ENCODE measurements around the gene MCF2L.

MCF2L gene

DNA sequence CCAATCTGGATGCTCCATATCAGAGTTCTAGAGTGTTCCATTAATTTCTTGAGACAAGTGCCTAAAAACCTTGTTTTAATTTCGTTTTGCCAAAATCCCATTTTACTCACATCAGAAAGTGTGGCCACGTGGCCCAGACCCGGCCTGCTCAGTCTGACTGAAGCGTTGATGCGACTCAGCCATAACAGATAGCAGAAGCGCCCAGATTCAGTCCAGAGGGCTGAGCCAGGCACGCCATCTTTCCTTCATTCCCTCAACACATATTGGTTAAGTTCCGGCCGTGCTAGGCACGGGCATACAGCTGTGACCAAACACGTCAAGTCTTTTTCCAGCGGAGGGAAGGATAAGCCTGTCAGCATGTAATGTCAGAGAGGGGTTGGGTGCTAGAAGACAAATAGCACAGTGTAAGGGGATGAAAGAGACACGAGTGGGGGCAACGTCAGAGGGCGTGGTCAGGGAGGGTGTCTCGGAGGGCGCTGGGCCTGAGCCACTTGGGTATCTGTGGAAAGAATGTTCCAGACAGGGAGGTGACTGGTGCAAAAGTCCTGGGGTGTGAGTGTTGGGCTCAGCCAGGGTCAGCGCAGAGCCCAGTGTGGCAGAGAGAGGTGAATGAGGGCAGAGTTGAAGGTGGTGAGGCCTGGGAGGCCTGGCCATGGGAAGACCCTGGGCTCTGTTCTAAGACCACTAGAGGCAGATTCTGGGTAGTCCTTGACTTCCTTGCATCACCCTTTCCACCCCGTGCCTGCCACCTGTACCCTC is 156.7 kb downstream of the MCF2L start:
- DNase-seq (ENCODE audit: low read depth) = no peak

DNA sequence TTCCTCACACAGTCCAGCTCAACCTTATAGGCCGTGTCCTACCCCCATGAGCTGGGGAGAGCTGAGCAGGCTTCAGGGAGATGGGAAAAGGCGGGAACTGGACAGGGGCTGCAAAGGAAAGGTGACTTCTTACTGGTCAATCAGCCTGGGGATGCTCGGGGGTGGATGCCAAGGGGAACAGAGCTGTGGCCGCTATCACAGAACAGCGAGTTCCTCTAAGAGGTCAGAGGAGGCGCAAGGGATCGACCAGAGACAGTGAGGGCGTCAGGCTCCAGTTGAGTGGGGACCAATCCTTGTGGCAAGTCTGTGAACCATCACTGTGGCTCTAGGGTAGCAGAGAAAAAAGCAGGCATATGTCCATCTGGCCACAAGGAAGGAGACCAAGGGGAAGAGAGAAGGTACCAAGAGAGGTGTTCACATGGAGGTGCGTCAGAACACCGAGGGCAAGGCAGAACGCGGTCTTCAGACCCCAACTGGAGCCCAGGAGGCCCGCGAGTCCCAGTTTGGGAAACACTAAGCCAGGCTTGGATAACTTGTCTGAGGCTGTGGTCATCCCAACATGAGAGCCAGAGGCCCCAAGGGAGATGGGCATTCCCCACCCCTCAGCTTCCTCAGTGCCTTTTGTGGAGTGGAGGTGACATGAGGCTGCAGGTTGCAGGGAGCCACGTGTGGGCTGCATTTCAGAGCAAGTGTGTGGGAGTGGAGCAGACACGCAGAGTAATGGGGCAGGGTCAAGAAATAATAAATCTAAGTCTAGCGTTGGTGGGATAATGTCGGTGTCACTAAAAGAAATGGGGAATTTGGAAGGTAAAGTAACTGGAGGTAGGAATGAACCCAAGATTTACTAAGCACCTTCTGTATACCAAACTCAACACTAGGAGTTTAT is 157.5 kb downstream of the MCF2L start:
- no peak for DNase-seq (ENCODE audit: low read depth)

DNA sequence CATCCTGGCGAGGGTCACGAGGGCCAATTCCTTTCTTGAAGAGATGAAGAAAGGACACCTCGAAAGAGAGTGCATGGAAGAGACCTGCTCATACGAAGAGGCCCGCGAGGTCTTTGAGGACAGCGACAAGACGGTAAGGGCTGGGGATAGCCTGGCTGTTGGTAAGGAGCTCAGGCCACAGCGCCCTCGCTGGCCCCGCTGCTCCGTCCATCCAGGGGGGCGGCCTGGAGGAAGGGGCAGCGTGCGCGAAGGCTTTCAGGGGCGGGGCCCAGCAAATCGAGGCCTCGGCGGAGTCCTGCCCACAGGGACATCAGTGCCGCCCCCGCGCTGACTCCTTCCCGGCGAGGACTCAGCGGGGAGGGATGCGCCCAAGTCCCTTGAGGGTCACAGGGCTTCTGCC is 160.5 kb downstream of the MCF2L start:
- no peak for DNase-seq (ENCODE audit: low read depth)

DNA sequence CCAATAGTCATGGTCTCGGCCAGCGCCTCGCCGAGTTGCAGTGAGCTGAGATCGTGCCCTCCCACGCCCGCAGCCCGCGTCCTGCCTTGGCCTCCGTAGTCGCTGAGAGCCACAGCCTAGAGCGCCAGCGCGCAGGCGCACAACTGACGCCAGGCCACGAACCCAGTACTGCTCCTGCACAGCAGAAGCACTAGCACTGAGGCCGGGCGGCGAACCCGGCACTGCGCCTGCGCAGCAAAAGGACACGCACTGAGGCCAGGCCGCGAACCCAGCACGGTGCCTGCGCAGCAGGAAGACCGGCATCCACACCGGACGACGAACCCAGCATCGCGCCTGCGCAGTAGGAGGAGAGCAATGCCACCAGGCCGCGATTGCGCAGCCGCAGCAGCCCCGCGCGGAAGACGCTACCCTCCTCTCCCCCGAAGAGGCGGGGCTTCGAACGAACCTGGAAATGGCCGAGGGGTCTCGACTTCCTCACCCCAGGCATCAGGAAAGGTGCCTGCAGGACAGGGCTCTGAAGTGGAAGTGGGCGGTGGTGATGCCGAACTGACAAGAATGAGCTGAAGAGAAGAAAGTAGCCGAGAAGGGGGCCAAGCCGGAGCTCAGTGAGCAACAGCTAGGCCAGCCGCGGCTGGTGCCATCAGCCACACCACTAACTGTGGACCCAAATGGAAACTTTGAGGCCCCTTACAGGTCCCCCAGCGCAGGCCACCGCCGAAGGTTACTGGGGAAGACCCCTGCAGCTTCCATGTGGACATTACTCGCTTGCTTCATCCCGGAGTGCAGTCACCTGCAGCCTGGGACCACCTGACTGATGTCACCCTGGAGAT is 161.1 kb downstream of the MCF2L start:
- DNase-seq (ENCODE audit: low read depth) = no peak

DNA sequence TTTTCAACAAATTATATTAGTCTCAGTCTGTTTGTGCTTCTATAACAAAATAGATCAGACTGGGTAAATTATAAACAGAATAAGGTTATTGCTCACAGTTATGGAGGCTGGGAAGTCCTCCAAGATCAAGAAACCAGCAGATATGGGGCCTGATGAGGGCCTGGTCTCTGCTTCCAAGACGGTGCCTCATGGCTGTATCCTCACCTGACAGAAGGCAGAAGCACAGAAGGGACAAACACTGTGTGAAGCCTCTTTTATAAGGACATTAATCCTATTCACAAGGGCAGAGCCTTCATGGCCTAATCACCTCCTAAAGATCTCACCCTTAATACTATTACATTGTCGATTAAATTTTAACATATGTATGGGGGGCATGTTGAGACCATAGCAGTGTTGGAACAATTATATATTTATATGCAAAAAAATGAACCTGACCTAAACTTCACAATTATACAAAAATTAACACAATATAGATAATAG is 166.3 kb downstream of the MCF2L start:
- DNase-seq (ENCODE audit: low read depth) = no peak

DNA sequence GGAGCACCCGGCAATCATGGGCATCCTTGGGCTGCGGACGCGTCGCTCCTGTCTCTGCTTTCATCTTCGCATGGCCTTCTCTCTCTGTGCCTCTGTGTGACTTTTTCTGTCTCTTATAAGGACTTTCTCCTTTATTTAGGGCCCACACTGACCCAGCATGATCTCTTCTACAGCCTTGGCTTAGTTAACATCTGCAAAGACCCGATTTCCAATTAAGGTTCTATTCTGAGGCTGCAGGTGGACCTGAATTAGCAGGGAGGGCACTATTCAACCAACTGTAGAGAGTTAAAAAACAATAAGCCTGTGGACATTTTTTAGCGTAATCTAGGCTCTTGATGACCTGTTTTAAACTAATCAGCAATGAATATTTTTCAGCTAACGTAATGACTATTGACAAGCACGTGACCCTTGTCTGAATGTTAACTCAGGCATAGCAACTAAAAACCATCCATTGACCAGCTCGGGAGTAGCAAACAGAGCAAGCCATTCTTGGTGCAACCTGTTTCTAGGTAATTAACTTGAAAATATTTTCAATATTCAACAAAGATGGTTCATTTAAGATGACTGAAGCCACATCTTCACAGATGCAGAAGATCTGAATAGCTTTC is 168.8 kb downstream of the MCF2L start:
- no peak for DNase-seq (ENCODE audit: low read depth)

DNA sequence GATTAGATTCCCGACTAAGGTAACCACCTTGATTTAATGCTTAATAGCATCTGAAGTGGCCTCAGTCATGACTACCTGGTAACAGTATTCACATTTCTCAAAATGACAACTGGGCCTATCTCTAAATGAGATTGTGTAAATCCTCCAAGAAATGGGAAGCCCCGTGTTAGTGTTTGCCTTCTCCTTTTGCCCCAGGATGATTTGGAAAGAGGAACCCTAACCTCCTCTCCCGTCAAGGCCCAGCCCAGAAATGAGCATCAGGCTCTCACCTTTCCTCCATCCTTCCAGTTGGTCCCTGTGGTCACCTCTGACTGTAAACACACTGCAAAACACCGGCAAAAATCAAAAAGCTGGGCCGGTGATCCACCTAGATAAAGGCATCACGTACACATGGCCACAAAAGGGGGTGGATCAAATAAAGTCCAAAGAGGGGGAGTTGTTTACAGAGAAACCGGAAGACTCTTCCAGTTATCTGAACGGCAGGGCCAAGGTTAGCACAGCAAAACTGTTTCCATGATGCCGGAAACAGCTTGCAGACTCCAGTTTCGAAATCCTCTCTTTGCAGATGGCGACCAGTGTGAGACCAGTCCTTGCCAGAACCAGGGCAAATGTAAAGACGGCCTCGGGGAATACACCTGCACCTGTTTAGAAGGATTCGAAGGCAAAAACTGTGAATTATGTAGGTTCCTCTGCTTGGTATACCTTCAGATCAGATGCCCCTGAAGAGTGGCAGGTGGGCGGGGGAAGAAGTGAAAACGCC is 170.0 kb downstream of the MCF2L start:
- DNase-seq (ENCODE audit: low read depth) = no peak

DNA sequence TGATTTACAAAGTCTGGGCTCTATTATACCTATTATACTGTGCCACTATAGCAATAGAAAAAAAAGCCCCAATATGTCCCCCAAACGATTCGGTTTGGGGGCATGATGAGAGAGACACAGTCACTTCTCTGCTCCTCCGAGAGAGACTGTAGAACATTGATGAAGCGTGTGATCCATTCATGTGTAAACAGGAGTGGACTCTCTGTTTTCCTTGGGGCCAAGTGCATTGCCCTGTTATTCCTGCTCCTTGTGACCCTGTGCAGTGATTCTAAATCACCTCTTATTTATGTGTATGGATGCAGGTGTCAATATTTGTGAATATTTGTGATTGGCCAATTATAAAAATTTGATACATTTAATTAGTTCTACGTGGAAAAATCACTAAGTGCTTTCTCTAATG is 170.6 kb downstream of the MCF2L start:
- no peak for DNase-seq (ENCODE audit: low read depth)

DNA sequence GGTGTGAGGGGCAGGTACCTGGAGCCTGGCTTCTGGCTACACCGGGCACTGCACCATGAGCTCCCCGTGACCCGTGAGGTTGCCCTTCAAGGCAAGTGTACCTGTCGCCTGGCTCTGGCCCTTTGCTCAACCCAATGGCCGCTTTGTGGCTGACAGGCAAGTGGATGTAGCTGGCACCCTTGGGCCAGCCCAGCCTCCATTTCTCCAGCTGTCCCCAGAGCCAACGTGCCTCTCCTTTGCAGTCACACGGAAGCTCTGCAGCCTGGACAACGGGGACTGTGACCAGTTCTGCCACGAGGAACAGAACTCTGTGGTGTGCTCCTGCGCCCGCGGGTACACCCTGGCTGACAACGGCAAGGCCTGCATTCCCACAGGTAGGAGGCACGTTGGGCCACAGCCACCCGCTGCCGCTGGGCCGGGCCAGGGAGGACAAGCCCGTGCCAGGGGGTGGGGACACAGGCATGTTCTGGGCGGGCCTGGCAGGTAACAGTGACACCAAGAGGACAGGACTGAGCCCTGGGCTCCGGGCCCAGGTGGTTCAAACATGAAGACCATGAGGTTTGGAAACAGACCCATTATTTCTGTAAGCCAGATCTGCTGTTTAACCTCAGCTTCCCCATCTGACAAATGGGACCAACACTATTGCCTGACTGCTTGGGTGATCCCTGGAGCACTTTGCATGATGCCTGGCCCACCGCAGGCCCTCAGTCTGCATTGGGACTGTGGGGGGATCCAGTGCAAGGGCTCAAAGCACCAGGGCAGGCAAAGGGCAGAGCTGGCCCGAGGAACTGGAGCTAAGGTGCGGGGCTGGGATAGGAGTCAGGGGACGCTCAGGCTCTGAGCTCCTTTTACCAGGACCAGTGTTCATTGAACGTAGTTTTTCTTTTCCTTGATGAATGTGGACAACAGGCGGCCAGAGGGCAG is 171.9 kb downstream of the MCF2L start:
- no peak for DNase-seq (ENCODE audit: low read depth)

DNA sequence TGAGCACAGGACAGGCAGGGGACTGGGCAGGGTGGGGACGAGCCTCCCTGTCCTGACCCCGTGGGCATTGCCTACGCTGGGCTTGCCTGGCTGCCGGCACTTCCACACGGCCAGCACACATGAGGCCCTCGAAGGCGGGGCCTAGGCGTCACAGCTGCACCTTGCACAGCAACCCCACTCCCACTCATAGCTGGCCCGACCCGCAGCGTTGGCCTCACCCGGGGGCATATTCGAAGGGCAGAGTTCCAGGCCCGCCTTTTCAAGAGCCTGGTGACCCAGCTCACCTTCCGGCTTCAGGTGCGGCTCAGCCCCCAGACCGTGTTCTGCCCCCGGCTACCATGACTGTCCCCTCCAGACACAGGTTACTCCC is 172.6 kb downstream of the MCF2L start:
- DNase-seq (ENCODE audit: low read depth) = no peak

DNA sequence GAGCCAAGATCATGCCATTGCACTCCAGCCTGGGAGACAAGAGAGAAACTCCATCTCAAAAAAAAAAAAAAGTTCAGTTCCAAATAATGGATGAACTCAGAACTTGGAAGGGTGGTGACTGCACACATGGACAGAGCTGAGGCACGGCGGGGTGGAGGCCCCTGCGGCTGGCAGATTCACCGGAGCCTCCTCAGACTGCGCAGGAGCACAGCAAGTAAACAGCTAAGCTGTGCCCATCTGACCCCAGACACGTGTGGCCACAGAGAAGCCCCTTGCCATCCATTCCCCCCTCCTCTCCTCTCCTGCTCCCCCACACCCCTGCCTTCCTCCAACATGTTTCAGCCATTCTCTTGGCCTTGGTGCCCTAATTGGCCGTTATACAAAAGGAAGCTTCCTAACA is 173.9 kb downstream of the MCF2L start:
- DNase-seq (ENCODE audit: low read depth) = no peak

DNA sequence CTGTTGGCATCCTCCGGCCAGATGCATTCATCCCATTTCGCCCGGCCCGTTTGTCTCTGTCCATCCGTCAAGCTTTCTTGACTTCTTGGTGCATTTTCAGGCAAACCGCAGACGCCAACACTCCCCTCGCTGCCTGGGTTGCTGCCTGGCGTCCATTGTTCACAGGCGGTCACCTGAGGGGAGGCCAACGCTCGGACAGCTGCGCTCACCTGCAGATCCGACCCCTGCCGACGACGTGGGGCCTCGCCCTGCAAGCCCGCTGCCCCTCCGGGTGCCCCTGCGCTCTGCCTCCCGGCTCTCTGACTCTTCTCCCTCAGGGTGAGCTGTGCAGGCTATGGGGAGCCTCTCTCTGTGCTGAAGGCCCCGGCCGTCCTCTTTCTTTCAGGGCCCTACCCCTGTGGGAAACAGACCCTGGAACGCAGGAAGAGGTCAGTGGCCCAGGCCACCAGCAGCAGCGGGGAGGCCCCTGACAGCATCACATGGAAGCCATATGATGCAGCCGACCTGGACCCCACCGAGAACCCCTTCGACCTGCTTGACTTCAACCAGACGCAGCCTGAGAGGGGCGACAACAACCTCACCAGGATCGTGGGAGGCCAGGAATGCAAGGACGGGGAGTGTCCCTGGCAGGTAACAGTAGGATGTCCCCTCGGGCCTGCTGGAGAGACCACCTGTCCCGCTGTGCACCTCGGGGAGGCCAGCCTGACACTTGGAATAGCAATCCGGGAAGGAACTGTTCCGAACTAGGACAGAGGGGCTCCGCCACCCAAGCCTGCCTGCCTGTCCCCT is 174.6 kb downstream of the MCF2L start:
- DNase-seq (ENCODE audit: low read depth) = no peak

DNA sequence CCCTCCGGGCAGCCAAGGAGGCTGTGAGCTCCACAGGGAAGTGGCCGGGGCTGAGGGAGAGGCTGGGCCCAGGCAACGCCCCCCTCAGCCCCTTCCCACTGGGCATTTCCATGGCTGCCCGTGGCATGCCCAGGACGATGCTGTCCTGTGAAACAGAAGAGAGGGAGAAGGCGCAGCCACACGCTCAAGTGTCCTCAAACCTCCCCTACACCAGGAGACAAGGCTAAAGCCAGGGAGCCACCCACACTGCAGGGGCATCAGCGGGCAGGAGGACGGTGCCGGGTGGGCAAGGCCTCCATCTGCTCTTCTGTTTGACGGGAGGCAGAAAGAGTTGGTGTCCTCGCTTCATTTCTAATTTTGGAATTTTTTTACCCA is 175.2 kb downstream of the MCF2L start:
- no peak for DNase-seq (ENCODE audit: low read depth)

DNA sequence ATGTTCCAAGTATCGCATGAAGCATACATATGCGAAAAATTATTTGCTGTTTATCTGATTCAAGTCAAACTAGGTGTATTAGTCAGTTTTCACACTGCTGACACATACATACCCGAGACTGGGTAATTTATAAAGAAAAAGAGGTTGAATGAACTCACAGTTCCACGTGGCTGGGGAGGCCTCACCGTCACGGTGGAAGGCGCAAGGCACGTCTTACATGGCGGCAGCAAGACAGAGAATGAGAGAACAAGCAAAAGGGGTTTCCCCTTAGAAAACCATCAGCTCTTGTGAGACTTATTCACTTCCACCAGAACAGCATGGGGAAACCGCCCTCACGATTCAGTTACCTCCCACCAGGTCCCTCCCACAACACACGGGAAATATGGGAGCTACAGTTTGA is 176.5 kb downstream of the MCF2L start:
- DNase-seq (ENCODE audit: low read depth) = no peak

DNA sequence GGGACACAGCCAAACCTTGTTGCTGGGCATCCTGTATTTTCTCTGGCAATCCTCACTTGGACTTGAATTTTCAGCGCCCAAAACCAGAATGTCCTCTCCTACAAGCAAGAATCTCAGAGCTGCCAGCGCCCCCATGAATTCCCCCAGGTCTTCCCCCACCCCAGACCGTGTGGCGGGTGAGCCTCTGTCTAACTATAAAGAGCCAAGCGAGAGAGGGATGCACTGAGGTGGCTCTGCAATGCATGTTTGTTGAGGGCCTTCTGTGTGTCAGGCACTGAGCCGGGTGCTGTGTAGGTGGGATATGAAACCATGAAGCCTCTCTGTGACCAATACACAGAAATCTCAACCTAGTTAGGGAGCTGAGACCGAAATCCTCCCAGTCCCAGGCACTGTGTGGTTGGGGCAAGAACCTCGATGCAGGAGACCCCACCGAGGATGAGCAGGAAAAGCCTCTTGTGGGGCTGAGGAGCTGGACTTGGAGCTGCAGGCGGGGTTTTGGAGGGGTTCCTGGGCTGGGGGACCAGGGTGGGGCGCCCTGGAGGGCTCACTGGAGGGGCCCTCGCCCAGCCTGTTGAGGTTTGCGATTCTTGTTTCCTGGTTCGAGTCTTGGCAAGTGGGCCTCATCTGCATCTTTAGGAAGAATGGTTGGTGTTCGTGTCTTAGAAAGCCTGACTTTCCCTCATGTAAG is 177.0 kb downstream of the MCF2L start:
- no peak for DNase-seq (ENCODE audit: low read depth)

DNA sequence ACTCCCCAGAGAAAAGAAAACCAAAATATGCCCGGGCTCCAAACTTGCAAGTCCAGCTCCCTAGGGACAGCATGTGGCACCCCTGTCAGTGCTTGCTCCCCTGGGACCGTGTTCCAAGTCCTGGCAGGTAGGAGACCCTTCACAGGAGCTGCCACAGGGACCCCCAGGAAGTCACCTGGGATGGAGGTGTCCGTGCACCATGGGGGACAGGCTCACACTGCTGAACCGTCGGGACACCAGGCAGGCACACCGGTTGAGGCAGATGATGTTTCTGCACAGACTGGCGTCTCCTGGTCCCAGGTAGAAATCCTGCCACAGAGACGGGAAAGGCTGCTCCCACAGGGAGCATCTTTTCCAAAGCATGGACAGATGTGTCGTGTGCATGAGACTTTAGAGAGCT is 177.7 kb downstream of the MCF2L start:
- no peak for DNase-seq (ENCODE audit: low read depth)

DNA sequence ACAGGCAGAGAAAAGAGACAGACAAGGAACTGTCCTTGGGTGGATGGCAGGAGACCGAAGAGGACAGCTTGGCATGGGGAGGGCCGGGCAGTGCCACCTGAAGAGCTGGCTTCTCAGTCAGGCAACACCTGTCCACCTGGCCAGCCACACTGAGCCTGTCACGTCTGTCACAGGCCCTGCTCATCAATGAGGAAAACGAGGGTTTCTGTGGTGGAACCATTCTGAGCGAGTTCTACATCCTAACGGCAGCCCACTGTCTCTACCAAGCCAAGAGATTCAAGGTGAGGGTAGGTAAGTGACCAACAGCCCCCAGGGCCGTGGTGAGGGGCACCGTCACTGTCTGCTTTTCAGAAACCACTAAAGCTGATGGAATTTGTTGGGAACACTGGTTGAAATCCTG is 178.2 kb downstream of the MCF2L start:
- no peak for DNase-seq (ENCODE audit: low read depth)

DNA sequence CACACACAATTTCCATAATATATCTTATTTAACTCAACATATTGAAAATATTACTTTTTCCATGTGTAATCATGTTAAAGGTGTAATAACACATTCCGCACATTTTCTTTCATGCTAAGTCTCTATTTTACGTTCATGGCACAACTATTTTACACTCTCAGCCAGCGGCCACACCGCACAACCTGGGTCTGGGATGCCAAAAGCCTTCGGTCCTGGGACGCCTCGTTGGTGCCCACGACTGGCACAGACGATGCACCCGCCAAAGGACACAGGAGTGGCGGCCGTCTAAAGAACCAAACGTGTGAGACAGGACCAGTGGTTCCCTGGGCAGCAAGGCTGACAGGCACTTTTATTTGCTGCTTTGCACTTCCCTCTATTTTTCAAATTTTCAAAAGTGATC is 179.4 kb downstream of the MCF2L start:
- no peak for DNase-seq (ENCODE audit: low read depth)
